Ecto neural progenitor cell (in vitro differentiated cells): ENCODE data around the gene PRIM2.
"Not testable (repeated sequence)": the region's sequence is repeated elsewhere in the genome, so short reads cannot be mapped to it uniquely, and the experiment has no call there.

ENCODE experiments used
- DNase-seq: peaks from one replicate; pipeline ENCODE4 v3.0.0-alpha.2; 2018; ENCODE audit warnings: low spot score

The PRIM2 gene

GRCh38 chr6:57445790-57446468, 128.5 kb downstream of the PRIM2 start:
- not testable (repeated sequence) for DNase-seq

- DNase-seq = not testable (repeated sequence)
Observed at GRCh38 chr6:57449496-57450066, 132.2 kb downstream of the PRIM2 start.

GRCh38 chr6:57459781-57460180, 142.4 kb downstream of the PRIM2 start:
- not testable (repeated sequence) for DNase-seq

- DNase-seq = not testable (repeated sequence)
Observed at GRCh38 chr6:57461022-57461421, 143.6 kb downstream of the PRIM2 start.

- DNase-seq = not testable (repeated sequence)
Observed at GRCh38 chr6:57463809-57464208, 146.4 kb downstream of the PRIM2 start.

- not testable (repeated sequence) for DNase-seq
Observed at GRCh38 chr6:57465968-57466367, 148.5 kb downstream of the PRIM2 start.

GRCh38 chr6:57469072-57469471, 151.6 kb downstream of the PRIM2 start:
- no peak for DNase-seq

- not testable (repeated sequence) for DNase-seq
Observed at GRCh38 chr6:57470148-57470547, 152.7 kb downstream of the PRIM2 start.

GRCh38 chr6:57471314-57471864, 154.0 kb downstream of the PRIM2 start:
- not testable (repeated sequence) for DNase-seq

GRCh38 chr6:57472861-57473362, 155.5 kb downstream of the PRIM2 start:
- not testable (repeated sequence) for DNase-seq

- DNase-seq = not testable (repeated sequence)
Observed at GRCh38 chr6:57474862-57475475, 157.5 kb downstream of the PRIM2 start.

GRCh38 chr6:57475656-57476055, 158.2 kb downstream of the PRIM2 start:
- not testable (repeated sequence) for DNase-seq

- not testable (repeated sequence) for DNase-seq
Observed at GRCh38 chr6:57480194-57480593, 162.8 kb downstream of the PRIM2 start.

GRCh38 chr6:57481121-57481520, 163.7 kb downstream of the PRIM2 start:
- not testable (repeated sequence) for DNase-seq

GRCh38 chr6:57482471-57482870, 165.0 kb downstream of the PRIM2 start:
- DNase-seq = not testable (repeated sequence)

GRCh38 chr6:57486494-57487081, 169.2 kb downstream of the PRIM2 start:
- not testable (repeated sequence) for DNase-seq

- not testable (repeated sequence) for DNase-seq
Observed at GRCh38 chr6:57488551-57488950, 171.1 kb downstream of the PRIM2 start.

- DNase-seq = peak; percentile 49
Observed at GRCh38 chr6:57489887-57490286, 172.5 kb downstream of the PRIM2 start.

GRCh38 chr6:57491795-57492194, 174.4 kb downstream of the PRIM2 start:
- DNase-seq = not testable (repeated sequence)

- not testable (repeated sequence) for DNase-seq
Observed at GRCh38 chr6:57496251-57496650, 178.8 kb downstream of the PRIM2 start.

- not testable (repeated sequence) for DNase-seq
Observed at GRCh38 chr6:57500368-57501021, 183.1 kb downstream of the PRIM2 start.

- not testable (repeated sequence) for DNase-seq
Observed at GRCh38 chr6:57502387-57502786, 185.0 kb downstream of the PRIM2 start.
